NCI-H460 (cell line): ENCODE measurements around the gene NRG3. TPM values are rescaled to one million over a fixed set of nuclear protein-coding genes. Genes with fewer than 3 reads are reported as not detected.
A peak's percentile ranks its signal among the peaks of the same experiment; 100 is the strongest.
"Not testable (repeated sequence)": the region's sequence is repeated elsewhere in the genome, so short reads cannot be mapped to it uniquely, and the experiment has no call there.

Source experiments
- DNase-seq: peaks from one replicate; pipeline ENCODE4 v3.0.0-alpha.2; 2016; ENCODE audit warnings: low read depth; ENCODE audit errors: extremely low read depth
- total RNA-seq: library from RNA; depleted of rRNA; stranded (reverse); fragments of >200 nt; shearing (Covaris generic); gene quantifications from 2 replicates; pipeline ENCODE4 v1.2.3, GENCODE V29; 2014

The NRG3 gene
- total RNA-seq, 1 experiment from 2014 or later: not detected

DNA sequence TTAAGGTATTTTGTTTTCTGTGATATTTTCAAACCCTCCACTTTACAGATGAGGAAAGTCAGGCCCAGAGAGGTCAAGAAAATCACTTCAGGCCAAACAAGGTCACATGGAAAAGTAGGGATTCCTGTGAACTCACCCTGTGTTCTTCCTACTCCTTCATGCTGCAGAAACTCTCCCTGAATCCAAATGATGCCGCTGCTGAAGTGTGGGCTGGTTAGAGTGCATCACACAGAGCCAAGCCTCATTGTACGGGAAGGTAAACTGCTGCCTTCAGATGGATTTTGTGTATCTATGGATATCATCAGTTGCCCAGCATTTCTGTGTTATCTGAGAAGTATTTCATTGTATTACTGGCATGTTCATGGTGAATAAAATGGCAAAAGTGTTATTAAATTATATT, 75.4 kb downstream of the NRG3 start:
- no peak for DNase-seq

DNA sequence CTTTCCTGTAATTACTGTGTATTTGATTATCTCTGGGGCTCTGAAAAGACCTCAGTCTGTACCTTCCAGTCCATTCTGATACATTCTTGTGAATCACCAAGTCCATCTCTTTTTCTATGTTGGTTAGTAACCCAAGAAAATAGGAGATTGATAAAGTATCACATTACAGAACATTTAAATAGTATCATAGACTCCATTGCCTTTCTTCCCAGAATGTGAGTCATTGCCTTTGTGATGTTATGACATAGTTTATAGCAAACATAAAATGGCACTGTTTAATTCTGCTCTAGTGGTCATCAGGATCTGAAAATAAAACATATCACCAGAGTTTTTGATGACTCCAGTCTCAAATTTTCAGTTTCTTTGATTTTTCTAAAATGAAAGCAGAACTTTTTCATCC, 78.4 kb downstream of the NRG3 start:
- no peak for DNase-seq

DNA sequence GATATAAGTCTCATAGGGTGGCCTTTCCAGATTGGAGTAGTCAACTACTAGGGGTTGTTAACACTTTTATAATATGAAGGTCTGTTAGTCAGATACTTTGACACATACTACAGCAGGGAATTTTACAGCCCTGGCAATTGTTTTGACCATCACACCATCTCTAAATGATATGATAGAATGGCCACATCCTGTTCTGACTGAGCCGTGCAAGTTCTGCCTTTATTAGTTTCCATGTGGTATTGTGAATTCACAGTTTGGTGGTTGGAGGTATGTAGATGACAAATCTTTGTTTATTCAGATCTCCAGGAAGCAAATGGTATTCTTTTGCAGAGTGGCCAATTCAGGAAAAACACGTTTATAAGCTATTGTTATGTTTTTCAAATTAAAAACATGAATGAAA, 83.0 kb downstream of the NRG3 start:
- no peak for DNase-seq

DNA sequence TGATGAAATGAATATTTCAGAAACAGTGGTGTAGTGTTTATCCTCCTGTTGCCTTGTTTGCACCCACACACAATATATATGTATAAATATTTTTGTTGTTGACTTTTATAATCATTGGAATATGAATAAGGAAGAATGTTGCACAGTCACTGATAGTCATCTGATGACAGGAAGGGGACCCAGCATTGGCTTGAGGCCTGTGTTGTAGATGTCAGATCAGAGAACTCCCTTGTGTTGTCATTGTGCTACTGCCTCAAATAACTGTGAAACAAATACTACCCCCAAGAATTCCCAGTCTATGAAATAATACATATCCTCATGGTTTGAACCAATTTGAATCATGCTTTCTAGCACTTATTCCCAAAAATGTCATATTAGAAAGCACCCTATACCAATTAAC, 84.0 kb downstream of the NRG3 start:
- no peak for DNase-seq

DNA sequence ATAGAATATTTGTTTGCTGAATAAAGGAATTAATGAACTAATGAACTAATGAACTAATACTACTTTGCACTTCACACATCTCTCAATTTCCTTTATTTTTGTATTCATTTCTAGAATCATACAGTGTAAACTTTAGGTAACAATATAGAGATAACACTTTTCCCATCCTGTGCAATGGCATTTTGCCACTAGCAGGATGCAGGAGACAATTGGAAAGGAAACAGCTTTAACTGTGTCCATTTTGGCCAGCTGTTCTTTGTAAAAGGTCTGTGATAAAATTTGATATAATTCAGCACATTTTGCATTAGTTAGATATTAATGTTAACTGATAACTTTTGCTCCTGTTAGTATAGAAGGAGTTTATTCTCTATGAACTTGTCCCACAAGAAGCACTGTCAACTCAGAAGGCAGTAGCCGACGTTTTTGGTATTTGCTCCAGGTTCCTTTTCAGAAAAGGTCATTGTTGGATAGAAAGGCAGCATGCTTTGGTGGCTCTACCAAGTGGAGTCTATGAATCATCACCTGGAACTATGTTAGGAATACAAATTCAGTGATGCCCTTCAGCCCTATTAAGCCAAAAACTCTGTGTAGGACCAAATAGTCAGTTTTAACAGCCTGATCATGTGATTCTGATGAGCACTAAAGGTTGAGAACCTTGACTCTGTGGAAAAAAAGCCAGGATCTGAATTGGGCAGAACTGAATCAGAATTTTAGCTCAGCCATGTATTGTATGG, 86.6 kb downstream of the NRG3 start:
- no peak for DNase-seq

DNA sequence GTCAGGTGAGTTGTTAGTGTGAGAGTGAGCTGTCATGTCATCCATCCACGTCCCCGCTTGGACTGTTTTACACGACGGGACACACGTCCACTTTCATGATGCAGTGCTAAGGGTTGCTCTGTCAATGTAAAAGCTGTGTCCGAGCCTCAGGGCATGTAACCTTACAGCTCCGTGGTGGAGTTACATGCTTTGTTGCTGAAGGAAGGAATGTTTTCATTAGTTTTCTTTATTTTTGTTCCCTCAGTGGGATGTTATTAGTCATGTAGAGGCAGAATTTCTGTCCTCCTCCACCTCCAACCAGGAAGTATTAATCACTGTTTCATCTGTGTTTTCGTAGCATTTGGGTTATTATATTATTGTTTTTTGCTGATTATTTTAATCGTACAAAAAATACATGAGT, 88.6 kb downstream of the NRG3 start:
- no peak for DNase-seq

DNA sequence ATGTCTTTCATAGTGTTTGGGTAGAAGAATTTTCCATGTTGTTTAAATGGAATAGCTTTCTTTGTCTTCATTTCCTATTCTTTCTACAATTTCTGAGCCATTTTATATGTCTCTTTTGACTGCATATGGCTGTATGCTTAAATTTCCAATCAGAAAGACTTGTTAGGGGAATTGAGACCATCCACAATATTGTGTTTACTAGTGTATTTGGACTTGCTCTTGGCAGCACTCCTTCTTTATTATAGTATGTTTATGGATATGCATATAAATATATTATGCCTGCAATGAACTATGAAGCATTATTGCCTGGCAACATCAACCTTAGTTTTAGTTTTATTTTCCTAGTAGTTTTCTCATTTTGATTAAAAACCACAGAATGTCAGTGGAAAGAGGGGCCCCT, 92.7 kb downstream of the NRG3 start:
- no peak for DNase-seq

DNA sequence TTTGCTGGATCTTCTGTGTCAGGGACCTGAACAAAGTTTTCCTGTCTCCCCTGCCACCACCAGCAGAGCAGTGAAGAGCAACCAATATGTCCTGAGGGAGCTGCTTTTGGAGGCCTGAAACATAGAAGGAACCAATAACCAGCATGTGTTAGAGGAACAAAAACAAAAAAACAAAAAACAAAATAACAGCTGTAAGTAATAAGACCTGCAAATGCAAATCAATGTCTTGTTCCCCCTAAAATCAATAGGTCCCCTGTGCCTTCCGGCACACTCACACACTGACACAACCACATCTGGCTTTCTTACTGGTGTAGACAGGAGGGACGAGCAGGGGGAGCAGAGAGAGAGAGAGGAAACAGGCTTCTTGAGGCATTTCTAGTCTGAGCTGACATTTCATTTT, 94.1 kb downstream of the NRG3 start:
- no peak for DNase-seq

DNA sequence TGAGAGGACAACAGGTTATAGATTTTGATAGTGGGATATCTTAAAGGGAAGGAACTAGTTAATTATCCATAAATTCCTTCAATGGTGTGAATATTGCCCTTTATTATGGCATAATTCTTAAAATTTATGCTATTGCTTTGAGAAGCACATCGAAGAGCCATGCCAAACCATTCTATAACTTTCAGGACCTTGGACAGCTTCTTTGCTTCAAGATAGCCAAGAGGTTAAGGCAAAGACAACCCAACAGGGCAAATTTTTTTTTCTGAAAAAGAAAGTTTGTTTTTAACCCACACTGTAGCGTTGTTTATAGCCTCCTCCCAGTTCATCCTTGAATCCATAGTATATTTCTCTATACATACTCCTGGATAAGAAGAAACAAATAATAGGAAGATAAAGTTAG, 103.2 kb downstream of the NRG3 start:
- DNase-seq: peak; percentile 18

DNA sequence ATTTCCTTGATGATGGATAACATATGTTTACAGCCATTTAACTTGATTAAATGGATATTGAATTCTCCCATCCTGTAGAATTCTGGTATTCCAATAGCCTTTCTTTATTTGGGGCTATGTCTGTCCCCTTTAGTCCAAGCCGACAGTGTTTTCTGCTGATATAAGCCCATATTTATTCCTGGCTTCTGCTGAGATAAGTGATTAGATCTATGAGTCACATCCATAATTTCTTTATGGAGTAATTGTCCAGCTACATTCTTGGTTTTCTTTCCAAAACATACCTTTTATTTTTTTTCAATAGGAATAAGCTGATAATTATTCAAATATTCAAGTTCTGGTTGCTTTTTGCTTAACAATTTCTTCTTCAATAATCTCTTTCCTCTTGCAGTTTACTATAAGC, 106.7 kb downstream of the NRG3 start:
- no peak for DNase-seq

DNA sequence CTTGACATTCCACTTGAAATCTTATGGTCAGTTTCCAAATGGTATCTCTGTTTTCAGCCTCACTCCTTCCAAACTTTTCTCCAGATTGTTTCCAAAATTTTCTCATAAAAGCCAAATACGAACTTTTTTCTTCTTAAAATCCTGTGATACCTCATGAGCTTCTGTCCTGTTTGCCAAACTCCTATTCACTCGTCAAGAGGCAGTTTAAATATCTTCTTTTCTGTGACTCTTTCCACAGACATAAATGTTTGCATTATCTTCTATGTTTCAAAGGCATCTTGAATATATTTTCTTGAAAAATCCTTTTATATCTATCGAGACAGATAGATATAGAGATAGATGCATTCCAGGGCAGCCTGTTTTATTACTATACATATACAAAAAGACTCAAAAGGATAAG, 109.4 kb downstream of the NRG3 start:
- DNase-seq: no peak

DNA sequence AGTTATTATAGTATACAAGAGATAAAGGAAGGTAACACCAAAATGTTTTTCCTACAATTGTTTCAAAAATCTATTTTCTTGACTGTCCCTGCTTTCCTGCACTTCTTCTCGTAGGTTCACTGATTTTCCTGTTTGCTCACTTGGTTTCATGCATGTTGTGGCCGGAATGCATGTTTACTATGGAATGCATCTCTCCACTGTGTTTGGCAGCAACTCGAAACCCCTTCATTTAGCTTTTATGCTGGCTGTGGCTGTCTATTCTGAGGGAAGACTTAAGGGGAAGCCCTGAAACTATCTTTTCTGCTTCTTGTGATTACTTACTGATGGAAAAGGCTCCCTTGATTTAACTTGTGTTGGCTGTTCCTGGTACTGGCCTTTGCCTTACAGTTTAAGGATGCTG, 120.3 kb downstream of the NRG3 start:
- no peak for DNase-seq

DNA sequence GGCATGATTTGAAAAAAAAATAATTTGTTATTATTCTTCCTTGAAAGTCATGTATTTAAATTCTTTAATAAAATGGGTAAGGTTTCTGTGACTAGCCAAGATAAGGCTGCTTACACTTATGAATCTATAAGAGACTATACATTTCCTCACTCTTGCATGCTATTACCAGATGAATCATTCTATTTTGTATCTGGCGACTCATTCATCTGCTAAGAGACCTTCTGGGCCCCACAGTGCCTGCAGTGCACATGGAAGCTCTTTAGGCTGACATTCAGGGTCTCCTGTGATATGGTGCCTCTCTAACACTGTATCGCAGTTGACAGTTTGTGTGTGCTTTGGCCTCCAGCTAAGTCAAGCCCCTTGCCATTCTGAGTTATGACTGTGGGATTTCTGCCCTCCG, 121.9 kb downstream of the NRG3 start:
- DNase-seq: no peak

DNA sequence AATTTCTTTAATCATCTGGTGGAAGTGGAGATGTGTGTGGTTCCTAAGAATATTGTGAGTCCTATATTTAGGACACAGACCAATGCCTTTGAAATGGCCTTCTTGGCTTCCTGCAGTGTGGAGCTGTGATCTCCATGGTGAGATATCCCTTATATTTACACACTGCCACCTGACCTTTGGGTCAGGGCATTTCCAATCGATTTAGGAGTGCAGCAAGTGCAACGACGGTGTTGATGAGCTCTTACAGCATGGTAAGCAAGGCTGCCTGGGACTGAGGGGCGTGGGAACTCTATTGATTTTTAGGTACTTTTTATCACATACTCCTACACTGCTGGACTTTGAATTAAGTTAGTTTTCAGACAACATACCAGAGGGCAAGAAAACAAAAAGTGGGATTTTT, 146.0 kb downstream of the NRG3 start:
- no peak for DNase-seq

DNA sequence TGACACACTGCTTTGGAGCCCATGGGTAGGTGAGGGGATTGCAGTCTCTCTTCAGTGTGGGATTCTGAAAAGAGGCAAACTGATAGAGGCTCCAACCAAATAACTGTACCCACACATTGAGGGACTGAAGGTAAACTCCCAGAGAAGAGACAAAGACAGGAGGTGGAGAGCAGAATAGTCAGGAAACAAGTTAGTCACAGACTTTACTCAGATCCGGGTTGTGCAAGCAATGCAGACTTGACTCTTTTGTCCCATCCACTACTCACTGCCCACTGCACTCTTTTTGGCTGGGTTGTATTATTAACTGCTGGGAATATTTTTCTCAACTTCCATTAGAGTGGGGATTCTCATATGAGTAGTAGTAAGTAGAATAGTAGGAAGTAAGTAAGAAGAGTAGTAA, 152.7 kb downstream of the NRG3 start:
- no peak for DNase-seq

DNA sequence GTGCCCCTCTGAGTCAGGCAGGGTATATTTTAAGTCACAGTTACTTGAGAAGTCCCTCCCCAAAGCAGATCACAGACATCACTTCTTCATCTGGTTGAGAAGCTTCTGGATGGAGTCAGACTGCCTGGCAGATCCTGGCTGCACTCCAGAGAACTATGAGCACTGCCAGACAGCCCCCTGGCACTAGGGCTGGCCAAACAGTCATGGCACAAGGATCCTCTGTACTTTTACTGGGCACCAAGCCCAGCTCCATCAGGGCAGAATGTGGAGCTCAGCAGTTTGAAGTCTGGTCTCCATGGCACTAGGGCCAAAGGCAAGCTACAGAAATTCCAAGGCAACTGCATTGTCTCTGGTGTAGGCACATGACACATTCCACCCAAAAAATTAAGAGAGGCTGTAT, 162.1 kb downstream of the NRG3 start:
- DNase-seq: no peak

DNA sequence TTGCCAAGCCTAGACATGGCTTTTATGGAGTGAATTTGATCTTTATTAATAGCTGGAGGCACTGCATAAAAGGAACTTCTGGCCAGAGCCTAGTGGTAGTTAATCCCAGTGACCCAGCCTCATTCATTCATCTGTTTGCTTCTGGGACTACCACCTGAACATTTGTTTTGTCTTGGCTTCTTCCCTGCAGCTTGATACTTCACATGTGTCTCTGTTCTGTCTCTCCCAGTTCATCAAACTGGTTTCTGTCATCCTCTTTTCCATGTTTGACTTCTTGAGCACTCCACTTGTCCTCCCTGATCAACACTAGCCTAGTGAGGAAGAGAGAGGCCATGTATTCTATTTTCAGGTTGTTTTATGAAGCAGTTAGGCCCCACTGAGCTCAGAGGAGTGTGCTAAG, 163.6 kb downstream of the NRG3 start:
- DNase-seq: no peak

DNA sequence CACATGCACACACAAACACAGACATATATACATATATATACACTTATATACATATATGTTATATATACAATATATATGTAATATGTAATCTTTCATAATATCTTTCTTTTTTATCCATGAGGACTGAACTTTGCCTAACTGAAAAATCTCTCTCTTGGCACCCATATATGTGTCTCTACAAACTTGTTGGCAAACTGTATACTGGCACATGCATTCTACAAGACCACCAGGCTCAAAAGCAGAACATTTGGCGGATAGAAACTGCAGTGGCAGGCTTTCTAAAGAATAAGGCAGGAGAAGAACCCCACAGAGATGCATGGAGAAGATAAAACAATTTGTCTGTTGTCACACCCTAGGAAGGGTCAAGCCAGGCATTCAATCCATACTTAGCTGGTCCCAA, 165.3 kb downstream of the NRG3 start:
- DNase-seq: no peak

DNA sequence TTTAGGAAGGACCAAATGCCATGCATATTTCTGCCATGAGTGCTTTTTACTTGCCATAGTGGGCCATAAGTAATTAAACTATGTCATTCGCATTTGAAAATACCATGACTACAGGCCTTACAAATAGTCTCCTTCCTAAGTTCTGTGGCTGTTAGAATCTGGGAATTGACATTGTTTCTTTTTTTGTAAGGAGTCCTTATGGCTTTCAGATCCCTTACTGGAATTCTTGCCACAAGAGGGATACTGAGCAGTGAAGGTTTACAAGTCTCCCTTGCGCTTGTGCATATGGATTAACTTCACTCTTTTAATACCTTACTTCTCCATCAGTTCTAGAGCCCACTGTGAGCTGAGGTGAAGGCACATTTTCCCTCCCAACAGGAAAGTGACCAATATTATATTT, 166.0 kb downstream of the NRG3 start:
- DNase-seq: no peak

DNA sequence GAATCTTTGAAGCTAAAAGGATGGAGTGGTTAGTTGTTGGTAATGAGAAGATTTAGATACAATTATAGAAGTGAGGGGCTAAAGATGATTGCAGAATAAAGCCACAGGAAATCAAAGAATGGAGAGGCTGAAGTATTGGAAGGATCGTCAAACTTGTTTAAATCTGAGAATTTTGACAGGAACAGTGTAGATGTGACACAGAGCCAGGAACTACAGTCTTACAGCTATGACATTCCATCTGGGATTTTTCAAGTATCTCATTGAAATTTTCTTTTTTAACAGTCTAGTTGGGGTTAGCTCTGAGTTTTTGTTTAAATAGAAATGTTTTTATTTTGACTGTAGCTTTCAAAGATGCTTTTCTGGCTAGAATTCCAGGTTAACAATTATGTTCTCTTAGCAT, 181.4 kb downstream of the NRG3 start:
- no peak for DNase-seq

DNA sequence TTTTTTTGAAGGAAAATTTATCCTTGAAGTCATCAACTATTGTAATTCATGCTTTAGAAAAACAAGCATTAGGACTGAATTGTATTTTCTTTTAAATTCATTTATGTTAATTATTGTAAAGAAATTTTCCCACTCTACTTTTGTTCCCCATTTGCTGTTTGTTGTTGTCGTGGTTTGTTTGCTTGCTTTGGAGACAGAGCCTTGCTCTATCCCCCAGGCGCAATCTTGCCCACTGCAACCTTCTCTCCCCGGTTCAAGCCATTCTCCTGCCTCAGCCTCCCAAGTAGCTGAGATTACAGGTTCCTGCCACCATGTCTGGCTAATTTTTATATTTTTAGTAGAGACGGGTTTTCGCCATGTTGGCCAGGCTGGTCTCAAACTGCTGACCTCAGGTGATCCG, 192.2 kb downstream of the NRG3 start:
- DNase-seq: not testable (repeated sequence)

DNA sequence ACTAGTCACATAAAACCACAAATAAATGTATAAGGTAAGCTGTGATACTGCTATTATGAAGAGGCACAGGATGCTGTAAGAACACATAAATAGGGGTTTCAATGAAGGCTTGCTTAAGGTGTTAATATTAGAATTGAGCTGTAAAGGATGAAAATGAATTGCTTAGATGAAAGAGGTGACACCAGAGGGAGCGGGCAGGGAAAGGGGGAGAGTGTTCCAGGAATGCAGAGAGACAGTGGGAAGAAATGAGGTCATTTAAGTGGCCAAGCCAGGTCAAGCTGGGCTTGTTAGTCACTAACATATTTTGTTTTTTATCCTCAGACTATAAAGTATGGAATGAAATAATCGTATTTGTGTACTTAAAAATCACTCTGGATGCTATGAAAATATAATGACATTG, 193.5 kb downstream of the NRG3 start:
- DNase-seq: no peak

DNA sequence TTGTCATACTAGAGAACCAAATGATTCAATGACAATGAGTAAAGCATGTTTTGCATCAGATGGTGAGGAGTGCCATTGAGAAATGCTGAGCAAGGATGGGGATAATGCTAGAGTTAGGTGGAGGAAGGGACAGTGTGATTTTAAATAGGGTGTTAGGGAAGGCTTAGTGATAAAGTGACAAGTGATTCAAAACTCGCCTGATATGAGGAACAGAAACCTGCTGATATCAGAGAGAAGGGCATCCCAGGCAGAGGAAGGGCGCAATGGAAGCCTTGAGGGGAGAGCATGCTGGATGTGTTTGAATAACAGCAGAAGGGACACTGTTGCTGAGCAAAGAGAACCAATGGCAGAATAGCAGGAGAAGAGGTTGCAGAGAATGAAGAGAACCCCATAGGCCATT, 196.2 kb downstream of the NRG3 start:
- no peak for DNase-seq
